ENCODE measurements around the gene NRP1.

GRCh38 chr10:33235951-33236350 is 98.5 kb downstream of the NRP1 start:
- TF ChIP-seq EP300 (IDR thresholded peaks at IDR 0.05) (no peak), POLR2A (IDR thresholded peaks at IDR 0.05) (no peak)
